PC-9 (cell line): Measurements from ENCODE around the gene CCDC102B. TPM values are rescaled to one million over a fixed set of nuclear protein-coding genes. Genes with fewer than 3 reads are reported as not detected.

Experiments
- BruUV-seq: library from RNA; stranded (reverse); fragments of 400-500 nt; replicated peaks from 2 replicates; lab custom pipeline; 2021; lab: Mats Ljungman, UMichigan
- CTCF ChIA-PET: fragments of 300-600 bp; sonication (Branson Sonifier 250); formaldehyde crosslinking; loops from one replicate; lab custom pipeline; 2022; ENCODE audit warnings: antibody characterized with exemption; lab: Charles Lee
- POLR2A ChIA-PET: fragments of 300-600 bp; sonication (Branson Sonifier 250); formaldehyde crosslinking; loops from one replicate; lab custom pipeline; 2022; ENCODE audit warnings: antibody characterized with exemption; ENCODE audit not compliant: unreplicated experiment; lab: Charles Lee
- DNase-seq, 2 experiments: peaks; one replicate each; pipeline versions ENCODE4 v3.0.0 to v3.0.0-alpha.2; 2015 to 2022; ENCODE audit warnings: mixed read lengths in 1 of 2
- H2AFZ ChIP-seq: fragments of 200-600 bp; sonication (generic); 2 replicates; pipeline ENCODE4 v1.8.1; 2017; ENCODE audit warnings: antibody characterized with exemption
- H3F3A ChIP-seq: fragments of 200-600 bp; sonication (generic); 2 replicates; pipeline ENCODE4 v1.8.1; 2017; ENCODE audit warnings: antibody characterized with exemption, mild to moderate bottlenecking, low read depth; ENCODE audit not compliant: insufficient read depth
- H3K27ac ChIP-seq: fragments of 200-600 bp; sonication (generic); 2 replicates; pipeline ENCODE4 v1.6.1; 2016; ENCODE audit warnings: mixed run types
- H3K27me3 ChIP-seq: fragments of 200-600 bp; sonication (generic); 2 replicates; pipeline ENCODE4 v1.6.1; 2016; ENCODE audit warnings: low read depth, mixed run types; ENCODE audit not compliant: insufficient read depth
- H3K36me3 ChIP-seq: fragments of 200-600 bp; sonication (generic); 2 replicates; pipeline ENCODE4 v1.6.1; 2016; ENCODE audit warnings: low read depth, mixed run types
- H3K4me1 ChIP-seq: fragments of 200-600 bp; sonication (generic); replicated peaks from 2 replicates; pipeline ENCODE4 v1.6.1; 2016; ENCODE audit warnings: mixed run types; ENCODE audit not compliant: insufficient read depth
- H3K4me2 ChIP-seq: fragments of 200-600 bp; sonication (generic); 2 replicates; pipeline ENCODE4 v1.6.1; 2017; ENCODE audit warnings: mixed run types
- H3K4me3 ChIP-seq: fragments of 200-600 bp; sonication (generic); 2 replicates; pipeline ENCODE4 v1.6.1; 2016; ENCODE audit warnings: mixed run types
- H3K79me2 ChIP-seq: fragments of 200-600 bp; sonication (generic); 2 replicates; pipeline ENCODE4 v1.6.1; 2017; ENCODE audit warnings: low read depth, mixed run types
- H3K9me2 ChIP-seq: fragments of 200-600 bp; sonication (generic); 2 replicates; pipeline ENCODE4 v1.8.1; 2017; ENCODE audit warnings: mild to moderate bottlenecking; ENCODE audit not compliant: insufficient read depth
- H3K9me3 ChIP-seq: fragments of 200-600 bp; sonication (generic); 2 replicates; pipeline ENCODE4 v1.8.1; 2016; ENCODE audit warnings: low read depth; ENCODE audit not compliant: insufficient read depth
- H4K20me1 ChIP-seq: fragments of 200-600 bp; sonication (generic); 2 replicates; pipeline ENCODE4 v1.8.1; 2017; ENCODE audit not compliant: insufficient read depth
- CTCF ChIP-seq: fragments of 200-600 bp; sonication (generic); conservative IDR thresholded peaks from 2 replicates; pipeline ENCODE4 v1.6.1; 2017; ENCODE audit warnings: mixed run types, antibody characterized with exemption, mild to moderate bottlenecking, moderate library complexity
- EZH2 ChIP-seq: fragments of 200-600 bp; sonication (generic); IDR thresholded peaks from 2 replicates; pipeline ENCODE4 v1.8.0; 2017; ENCODE audit warnings: antibody characterized with exemption, low read depth
- intact Hi-C: fragments of 100-400 bp; cut with micrococcal nuclease; formaldehyde crosslinking; loops from one replicate; pipeline ENCODE4 v1.10.0; 2022; ENCODE audit not compliant: unreplicated experiment
- total RNA-seq: library from RNA; stranded (reverse); gene quantifications from 2 replicates; pipeline ENCODE4 v1.2.3, GENCODE V29; 2021

Gene CCDC102B
- total RNA-seq, 1 experiment from 2014 or later, result 1.9 TPM

GRCh38 chr18:68817584-68817983 is 19.7 kb downstream of the CCDC102B start:
- POLR2A ChIA-PET, result no interaction called here
- intact Hi-C loops, result no loop called here
- CTCF ChIA-PET, result no interaction called here

GRCh38 chr18:68818584-68818983 is 20.7 kb downstream of the CCDC102B start:
- Histone ChIP-seq H2AFZ (peak overlapping the region; percentile 64; the same call in 1 of the 2 replicates), H3K9me2 (no peaks in the 10 kb centered on the region), H3K4me2 (no peak overlapping the region), H3K27me3 (no peaks in the 10 kb centered on the region), H3K4me3 (no peak overlapping the region), H3K27ac (no peak overlapping the region), H3K79me2 (no peaks in the 10 kb centered on the region), H4K20me1 (no peaks in the 10 kb centered on the region), H3F3A (no peaks in the 10 kb centered on the region), H3K4me1 (no peaks in the 10 kb centered on the region), H3K36me3 (no peaks in the 10 kb centered on the region), H3K9me3 (no peaks in the 10 kb centered on the region)
- TF ChIP-seq CTCF, result no peak
- TF ChIP-seq EZH2, result no peak
- intact Hi-C loops, result no loop called here
- DNase-seq, result no peak
- BruUV-seq, result no TSS peak
- ChIA-PET POLR2A (no interaction called here), CTCF (no interaction called here)

More at GRCh38 chr18:68817584-68817983, 19.7 kb downstream of the CCDC102B start:
- Histone ChIP-seq H3K36me3 (no peaks in the 10 kb centered on the region), H3K4me2 (no peak overlapping the region), H3K4me3 (no peak overlapping the region), H3K4me1 (no peaks in the 10 kb centered on the region), H3K9me3 (no peaks in the 10 kb centered on the region), H3K79me2 (no peaks in the 10 kb centered on the region), H3F3A (no peaks in the 10 kb centered on the region), H4K20me1 (no peaks in the 10 kb centered on the region), H2AFZ (no peak overlapping the region), H3K9me2 (no peaks in the 10 kb centered on the region), H3K27ac (no peak overlapping the region), H3K27me3 (no peaks in the 10 kb centered on the region)
- DNase-seq, result no peak
- TF ChIP-seq CTCF (no peak), EZH2 (no peak)
- BruUV-seq, result no TSS peak

- no TSS peak for BruUV-seq
- H3K9me3 ChIP-seq, result no peaks in the 10 kb centered on the region
- H3K27ac ChIP-seq, result no peak overlapping the region
- DNase-seq, result no peak
- H4K20me1 ChIP-seq, result no peaks in the 10 kb centered on the region
- H3K9me2 ChIP-seq, result no peaks in the 10 kb centered on the region
- ChIA-PET CTCF (no interaction called here), POLR2A (no interaction called here)
- H3K4me2 ChIP-seq, result no peak overlapping the region
- H3K4me1 ChIP-seq, result no peaks in the 10 kb centered on the region
- no peaks in the 10 kb centered on the region for H3F3A ChIP-seq
- no peaks in the 10 kb centered on the region for H3K27me3 ChIP-seq
- H2AFZ ChIP-seq, result no peak overlapping the region
- H3K4me3 ChIP-seq, result no peak overlapping the region
- no peak for TF ChIP-seq CTCF
- no peaks in the 10 kb centered on the region for H3K36me3 ChIP-seq
- intact Hi-C loops, result no loop called here
- H3K79me2 ChIP-seq, result no peaks in the 10 kb centered on the region
Measured at GRCh38 chr18:68822926-68823325, 25.0 kb downstream of the CCDC102B start.
